ENCODE data around the gene FMN1.

FMN1 gene

DNA sequence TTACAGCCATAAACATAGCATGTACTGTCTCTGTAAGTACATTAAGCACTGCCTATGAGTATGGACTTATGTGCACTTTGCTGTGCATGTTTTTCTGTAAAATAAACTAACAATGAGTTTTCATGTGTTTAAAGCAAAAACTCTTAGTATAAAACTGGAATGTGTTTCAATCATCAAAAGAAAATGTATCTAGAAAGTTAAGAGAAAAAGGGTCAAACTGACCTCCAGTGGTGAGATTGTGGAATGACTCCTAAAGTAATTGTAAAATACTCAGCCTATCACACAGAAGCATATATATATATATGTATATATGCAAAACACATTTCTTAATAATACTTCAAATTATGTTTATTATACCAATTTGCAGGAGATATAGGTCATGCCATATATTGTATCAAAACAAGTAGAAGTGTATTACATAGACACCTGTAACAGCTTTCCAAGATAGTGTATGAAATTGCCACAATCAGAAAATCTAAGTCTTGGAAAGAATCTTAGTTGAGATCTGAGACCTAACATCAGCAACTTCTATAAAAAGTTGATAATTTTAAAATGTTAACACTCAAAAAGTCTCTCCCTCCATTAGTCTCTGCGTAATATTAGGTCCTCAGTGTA is 199.6 kb downstream of the FMN1 start:
- TF ChIP-seq, protein P1, sequence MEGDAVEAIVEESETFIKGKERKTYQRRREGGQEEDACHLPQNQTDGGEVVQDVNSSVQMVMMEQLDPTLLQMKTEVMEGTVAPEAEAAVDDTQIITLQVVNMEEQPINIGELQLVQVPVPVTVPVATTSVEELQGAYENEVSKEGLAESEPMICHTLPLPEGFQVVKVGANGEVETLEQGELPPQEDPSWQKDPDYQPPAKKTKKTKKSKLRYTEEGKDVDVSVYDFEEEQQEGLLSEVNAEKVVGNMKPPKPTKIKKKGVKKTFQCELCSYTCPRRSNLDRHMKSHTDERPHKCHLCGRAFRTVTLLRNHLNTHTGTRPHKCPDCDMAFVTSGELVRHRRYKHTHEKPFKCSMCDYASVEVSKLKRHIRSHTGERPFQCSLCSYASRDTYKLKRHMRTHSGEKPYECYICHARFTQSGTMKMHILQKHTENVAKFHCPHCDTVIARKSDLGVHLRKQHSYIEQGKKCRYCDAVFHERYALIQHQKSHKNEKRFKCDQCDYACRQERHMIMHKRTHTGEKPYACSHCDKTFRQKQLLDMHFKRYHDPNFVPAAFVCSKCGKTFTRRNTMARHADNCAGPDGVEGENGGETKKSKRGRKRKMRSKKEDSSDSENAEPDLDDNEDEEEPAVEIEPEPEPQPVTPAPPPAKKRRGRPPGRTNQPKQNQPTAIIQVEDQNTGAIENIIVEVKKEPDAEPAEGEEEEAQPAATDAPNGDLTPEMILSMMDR (IDR thresholded peaks at IDR 0.05; ENCODE audit: low read depth, low read length, missing control alignments), result peak; percentile 30
- H3K4me3 ChIP-seq (replicated peaks; ENCODE audit: low read depth, low read length), result no peak overlapping the region
- no peak for DNase-seq (ENCODE audit: extremely low read depth, low read depth)

DNA sequence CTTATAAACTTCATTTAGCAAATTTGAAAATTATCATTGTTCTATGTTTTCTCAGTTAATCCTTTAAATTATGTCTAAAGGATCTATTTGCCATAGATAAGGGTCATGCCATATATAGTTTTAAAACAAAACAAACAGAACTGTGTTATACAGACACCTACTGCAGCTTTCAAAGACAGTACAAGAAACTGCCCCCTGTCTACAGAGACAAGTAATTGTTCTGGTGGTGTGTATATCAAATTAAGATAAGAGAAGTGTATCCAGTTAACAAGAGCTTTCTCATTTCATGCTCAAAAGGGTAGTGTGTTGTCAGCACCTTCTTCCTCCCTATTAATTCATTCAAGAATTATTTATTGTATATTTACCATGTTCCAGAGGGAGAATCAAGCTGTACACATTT is 201.2 kb downstream of the FMN1 start:
- no peak overlapping the region for H3K4me3 ChIP-seq (replicated peaks; ENCODE audit: low read depth, low read length)
- TF ChIP-seq, protein P1 (IDR thresholded peaks at IDR 0.05; ENCODE audit: low read depth, low read length, missing control alignments), result no peak
- no peak for DNase-seq (ENCODE audit: extremely low read depth, low read depth)

DNA sequence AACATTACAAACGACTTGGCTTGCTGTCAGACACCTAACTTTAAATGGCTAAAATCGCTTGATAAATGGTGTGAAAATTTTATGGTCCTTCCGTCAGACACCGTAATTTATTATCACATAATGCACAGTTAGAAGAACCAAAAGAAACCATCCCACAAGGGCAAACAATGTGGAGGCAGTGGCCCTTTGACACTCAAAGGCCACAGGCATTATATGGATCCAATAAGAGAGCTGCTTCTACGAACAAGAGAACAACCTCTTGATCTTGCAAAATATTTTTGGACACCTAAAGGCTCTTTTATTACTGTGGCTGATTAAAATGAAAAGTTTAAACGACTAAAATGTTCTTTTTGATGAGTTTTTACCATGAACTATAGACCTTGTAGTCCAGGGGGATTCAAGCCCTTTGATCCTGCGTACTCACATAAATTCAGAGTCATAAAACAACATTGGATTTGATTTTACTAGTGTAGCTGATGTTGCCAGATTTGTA is 202.8 kb downstream of the FMN1 start:
- TF ChIP-seq, protein P1 (IDR thresholded peaks at IDR 0.05; ENCODE audit: low read depth, low read length, missing control alignments), result no peak
- H3K4me3 ChIP-seq (replicated peaks; ENCODE audit: low read depth, low read length), result no peak overlapping the region
- DNase-seq (ENCODE audit: extremely low read depth, low read depth), result no peak

DNA sequence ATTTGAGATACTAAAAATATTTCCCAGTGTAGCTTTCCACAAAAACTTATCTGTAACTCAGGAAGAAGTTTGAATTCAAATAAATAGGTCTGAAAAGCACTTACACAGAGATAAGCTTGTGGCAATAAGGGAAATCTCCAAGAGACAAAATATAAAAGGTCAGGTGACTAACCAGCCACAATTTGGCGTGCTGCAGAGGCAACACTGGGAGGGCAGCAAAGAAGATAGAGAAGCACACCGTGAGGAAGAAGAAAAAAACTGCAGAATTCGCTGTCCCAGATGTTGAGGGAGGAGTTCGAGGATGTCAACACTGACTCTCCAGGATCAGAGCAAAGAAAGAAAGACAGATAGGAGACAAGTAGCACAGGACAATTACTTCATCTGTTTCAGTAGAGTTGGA is 204.4 kb downstream of the FMN1 start:
- DNase-seq (ENCODE audit: extremely low read depth, low read depth), result no peak
- no peak overlapping the region for H3K4me3 ChIP-seq (replicated peaks; ENCODE audit: low read depth, low read length)
- TF ChIP-seq, protein P1 (IDR thresholded peaks at IDR 0.05; ENCODE audit: low read depth, low read length, missing control alignments), result no peak

DNA sequence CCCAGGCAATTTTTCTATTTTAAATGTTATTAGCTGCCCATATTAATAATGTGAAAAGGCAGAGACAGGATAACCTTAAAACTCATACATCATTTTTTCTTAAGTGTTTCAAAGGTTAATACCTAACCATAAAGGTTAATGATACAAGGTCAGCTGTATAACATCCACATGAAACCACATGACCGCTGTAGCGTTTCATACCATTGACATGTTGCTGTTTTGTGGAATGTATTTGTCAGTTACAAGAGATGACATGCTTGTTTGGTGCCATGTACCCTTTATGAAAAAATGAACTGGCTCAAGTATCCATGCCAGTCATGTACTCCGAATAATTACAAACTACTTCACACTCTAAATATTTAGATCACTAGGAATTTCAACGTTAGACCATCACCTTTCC is 207.4 kb downstream of the FMN1 start:
- TF ChIP-seq, protein P1 (IDR thresholded peaks at IDR 0.05; ENCODE audit: low read depth, low read length, missing control alignments), result no peak
- no peak for DNase-seq (ENCODE audit: extremely low read depth, low read depth)
- H3K4me3 ChIP-seq (replicated peaks; ENCODE audit: low read depth, low read length), result no peak overlapping the region

DNA sequence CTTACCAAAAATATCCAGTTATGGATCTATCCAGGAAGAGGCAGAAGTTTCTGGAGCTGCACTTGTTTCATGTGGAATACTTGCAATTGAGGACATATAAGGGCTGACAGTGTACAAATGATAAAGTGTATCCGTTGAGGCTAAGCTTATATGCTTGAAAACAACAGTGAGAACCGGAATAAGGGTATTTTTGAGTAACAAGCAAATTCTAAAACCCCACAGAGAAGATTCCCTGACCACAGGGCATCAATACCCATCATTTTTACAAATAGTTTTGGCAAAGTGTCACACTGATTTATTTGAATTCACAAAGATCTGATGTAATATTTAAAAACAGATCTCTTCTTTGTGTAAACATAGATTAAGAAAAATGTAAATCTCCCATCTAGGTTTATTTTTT is 208.4 kb downstream of the FMN1 start:
- TF ChIP-seq, protein P1 (IDR thresholded peaks at IDR 0.05; ENCODE audit: low read depth, low read length, missing control alignments), result no peak
- no peak for DNase-seq (ENCODE audit: extremely low read depth, low read depth)
- H3K4me3 ChIP-seq (replicated peaks; ENCODE audit: low read depth, low read length), result no peak overlapping the region

DNA sequence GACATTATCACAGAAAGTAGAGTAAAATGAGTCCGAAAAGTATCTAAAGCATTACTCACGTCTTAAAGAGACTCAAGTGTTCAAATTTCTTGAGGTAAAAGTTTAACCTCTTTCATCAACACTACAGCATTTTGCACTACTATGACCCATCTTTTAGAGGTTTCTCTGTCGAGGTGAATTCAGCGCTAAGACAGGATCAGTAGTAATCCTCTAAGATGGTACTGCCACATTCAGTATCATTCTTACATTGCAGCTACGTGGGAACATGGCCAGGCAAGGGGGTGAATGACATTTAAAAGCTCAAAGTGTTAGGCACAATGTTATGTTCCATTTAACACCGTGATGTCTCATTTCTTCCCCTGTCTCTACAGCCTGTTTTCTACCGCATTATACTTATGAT is 210.8 kb downstream of the FMN1 start:
- DNase-seq (ENCODE audit: extremely low read depth, low read depth), result no peak
- TF ChIP-seq, protein P1 (IDR thresholded peaks at IDR 0.05; ENCODE audit: low read depth, low read length, missing control alignments), result no peak

More for the DNA sequence above, 210.8 kb downstream of the FMN1 start:
- H3K4me3 ChIP-seq (replicated peaks; ENCODE audit: low read depth, low read length), result no peak overlapping the region
